ENCODE data around the gene CEP170B.
A peak's percentile ranks its signal among the peaks of the same experiment; 100 is the strongest.

Gene CEP170B

DNA sequence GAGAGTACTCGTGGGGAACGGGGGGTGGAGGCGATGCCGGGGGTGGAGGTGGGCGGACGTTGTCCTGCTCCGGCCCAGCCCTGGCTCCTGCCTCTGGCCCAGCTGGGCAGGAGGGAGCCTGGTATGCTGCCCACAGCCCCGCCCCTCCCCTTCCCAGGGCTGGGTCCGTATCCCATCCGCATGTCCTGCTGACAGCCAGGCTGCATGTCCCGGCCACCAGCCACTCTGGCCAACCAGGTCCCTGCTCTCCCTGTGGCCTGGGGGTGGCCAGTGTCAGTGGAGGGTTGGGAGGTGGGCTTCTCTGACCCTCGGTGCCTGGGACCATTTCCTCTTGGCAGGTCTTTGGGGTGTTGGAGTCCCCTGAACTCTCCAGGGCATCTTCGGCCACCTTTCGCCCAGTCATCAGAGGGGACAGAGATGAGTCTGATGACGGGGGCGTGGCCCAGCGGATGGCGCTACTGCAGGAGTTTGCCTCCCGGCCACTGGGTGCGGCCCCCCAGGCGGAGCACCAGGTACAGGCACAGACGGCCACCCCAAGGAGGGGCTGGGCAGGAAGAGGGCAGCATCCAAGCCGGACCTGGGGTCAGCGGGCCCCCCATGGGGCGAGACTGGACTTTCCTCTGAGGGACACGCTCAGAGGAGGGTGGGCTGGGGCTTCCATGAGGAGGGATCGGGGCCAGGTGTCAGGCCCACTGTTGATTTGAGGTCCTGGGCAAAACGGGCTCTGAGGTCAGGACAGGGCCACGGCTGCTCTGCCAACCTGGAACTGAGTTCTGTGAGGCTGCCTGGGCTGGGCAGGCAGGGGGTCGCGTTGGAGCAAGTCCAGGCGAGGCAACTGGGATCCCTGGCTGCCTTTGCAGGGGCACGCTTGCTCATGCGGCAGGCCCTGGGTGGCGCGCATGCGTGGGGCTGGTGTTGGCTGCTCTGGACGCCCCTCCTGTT, 20.2 kb downstream of the CEP170B start:
- DNase-seq: no peak

DNA sequence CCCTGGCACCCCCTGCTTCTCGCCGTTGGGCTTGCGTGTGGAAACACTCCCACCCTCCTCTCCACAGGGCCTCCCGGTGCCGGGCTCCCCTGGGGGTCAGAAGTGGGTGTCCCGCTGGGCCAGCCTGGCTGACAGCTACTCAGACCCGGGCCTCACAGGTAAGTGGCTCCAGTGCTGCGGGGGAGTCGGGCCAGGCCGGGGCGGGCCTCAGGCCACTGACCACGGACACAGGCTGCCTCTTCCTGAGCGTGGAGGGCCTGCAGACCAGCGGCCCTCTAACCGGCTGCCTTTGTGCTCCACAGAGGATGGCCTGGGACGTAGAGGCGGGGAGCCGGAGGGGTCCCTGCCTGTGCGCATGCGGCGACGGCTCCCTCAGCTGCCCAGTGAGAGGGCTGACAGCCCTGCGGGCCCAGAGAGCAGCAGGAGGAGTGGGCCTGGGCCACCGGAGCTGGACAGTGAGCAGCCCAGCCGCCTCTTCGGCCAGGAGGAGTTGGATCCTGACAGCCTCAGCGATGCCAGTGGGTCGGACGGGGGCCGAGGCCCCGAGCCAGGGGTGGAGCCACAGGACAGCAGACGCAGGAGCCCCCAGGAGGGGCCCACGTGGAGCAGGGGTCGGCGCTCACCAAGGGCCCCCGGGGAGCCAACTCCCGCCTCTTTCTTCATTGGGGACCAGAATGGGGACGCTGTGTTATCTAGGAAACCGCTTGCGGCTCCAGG, 21.1 kb downstream of the CEP170B start:
- H3K9me3 ChIP-seq: no peaks in the 10 kb centered on the region
- H3K27me3 ChIP-seq: no peaks in the 10 kb centered on the region
- H3K27ac ChIP-seq: no peak overlapping the region
- peaks cover 0 to 4% (median 0%) of the 10 kb centered on the region in 4 donors for H3K4me1 ChIP-seq
- TF ChIP-seq, protein P1, sequence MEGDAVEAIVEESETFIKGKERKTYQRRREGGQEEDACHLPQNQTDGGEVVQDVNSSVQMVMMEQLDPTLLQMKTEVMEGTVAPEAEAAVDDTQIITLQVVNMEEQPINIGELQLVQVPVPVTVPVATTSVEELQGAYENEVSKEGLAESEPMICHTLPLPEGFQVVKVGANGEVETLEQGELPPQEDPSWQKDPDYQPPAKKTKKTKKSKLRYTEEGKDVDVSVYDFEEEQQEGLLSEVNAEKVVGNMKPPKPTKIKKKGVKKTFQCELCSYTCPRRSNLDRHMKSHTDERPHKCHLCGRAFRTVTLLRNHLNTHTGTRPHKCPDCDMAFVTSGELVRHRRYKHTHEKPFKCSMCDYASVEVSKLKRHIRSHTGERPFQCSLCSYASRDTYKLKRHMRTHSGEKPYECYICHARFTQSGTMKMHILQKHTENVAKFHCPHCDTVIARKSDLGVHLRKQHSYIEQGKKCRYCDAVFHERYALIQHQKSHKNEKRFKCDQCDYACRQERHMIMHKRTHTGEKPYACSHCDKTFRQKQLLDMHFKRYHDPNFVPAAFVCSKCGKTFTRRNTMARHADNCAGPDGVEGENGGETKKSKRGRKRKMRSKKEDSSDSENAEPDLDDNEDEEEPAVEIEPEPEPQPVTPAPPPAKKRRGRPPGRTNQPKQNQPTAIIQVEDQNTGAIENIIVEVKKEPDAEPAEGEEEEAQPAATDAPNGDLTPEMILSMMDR (IDR thresholded peaks at IDR 0.05): no peak
- DNase-seq: peak in 1 of 2 donors; percentile 62
- intact Hi-C loops (cut with DNase I; ENCODE audit: low total_unique reads): no loop called here
- peaks cover 36 to 80% (median 61%) of the 10 kb centered on the region in 3 donors for H3K36me3 ChIP-seq
- no peak overlapping the region for H3K4me3 ChIP-seq

More for the DNA sequence above, 20.2 kb downstream of the CEP170B start:
- H3K4me3 ChIP-seq: no peak overlapping the region
- H3K27me3 ChIP-seq: no peaks in the 10 kb centered on the region
- intact Hi-C loops (cut with DNase I; ENCODE audit: low total_unique reads): no loop called here
- TF ChIP-seq, protein P1 (IDR thresholded peaks at IDR 0.05): no peak
- no peak overlapping the region for H3K27ac ChIP-seq
- peaks cover 0 to 4% (median 0%) of the 10 kb centered on the region in 4 donors for H3K4me1 ChIP-seq
- no peaks in the 10 kb centered on the region for H3K9me3 ChIP-seq
- peaks cover 36 to 88% (median 69%) of the 10 kb centered on the region in 3 donors for H3K36me3 ChIP-seq

DNA sequence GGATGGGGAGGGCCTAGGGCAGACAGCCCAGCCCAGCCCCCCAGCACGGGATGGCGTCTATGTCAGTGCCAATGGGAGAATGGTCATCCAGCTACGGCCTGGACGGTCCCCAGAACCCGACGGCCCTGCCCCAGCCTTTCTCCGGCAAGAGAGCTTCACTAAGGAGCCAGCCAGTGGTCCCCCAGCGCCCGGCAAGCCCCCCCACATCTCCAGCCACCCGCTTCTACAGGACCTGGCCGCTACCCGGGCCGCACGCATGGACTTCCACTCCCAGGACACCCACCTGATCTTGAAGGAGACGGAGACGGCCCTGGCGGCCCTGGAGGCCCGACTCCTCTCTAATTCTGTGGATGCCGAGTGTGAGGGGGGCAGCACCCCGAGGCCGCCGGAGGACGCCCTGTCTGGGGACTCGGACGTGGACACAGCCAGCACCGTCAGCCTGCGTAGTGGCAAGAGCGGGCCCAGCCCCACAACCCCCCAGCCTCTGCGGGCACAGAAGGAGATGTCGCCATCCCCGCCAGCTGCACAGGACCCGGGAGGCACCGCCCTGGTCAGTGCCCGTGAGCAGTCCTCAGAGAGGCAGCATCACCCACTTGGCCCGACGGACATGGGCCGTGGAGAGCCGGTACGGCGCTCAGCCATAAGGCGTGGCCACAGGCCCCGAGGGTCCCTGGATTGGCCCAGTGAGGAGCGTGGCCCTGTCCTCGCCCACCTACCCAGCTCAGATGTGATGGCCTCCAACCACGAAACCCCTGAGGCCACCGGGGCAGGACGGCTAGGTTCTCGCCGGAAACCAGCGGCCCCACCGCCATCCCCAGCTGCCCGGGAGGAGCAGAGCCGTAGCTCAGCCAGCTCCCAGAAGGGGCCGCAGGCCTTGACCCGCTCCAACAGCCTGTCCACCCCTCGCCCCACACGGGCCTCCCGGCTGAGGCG, 21.9 kb downstream of the CEP170B start:
- Histone ChIP-seq H3K9me3 (no peaks in the 10 kb centered on the region), H3K27me3 (no peaks in the 10 kb centered on the region), H3K4me1 (peaks cover 0 to 3% (median 0%) of the 10 kb centered on the region in 4 donors), H3K36me3 (peaks cover 36 to 72% (median 61%) of the 10 kb centered on the region in 3 donors), H3K27ac (no peak overlapping the region), H3K4me3 (no peak overlapping the region)
- peak in 1 of 2 donors; percentile 66 for DNase-seq
- intact Hi-C loops (cut with DNase I; ENCODE audit: low total_unique reads): no loop called here
- TF ChIP-seq, protein P1 (IDR thresholded peaks at IDR 0.05): no peak

DNA sequence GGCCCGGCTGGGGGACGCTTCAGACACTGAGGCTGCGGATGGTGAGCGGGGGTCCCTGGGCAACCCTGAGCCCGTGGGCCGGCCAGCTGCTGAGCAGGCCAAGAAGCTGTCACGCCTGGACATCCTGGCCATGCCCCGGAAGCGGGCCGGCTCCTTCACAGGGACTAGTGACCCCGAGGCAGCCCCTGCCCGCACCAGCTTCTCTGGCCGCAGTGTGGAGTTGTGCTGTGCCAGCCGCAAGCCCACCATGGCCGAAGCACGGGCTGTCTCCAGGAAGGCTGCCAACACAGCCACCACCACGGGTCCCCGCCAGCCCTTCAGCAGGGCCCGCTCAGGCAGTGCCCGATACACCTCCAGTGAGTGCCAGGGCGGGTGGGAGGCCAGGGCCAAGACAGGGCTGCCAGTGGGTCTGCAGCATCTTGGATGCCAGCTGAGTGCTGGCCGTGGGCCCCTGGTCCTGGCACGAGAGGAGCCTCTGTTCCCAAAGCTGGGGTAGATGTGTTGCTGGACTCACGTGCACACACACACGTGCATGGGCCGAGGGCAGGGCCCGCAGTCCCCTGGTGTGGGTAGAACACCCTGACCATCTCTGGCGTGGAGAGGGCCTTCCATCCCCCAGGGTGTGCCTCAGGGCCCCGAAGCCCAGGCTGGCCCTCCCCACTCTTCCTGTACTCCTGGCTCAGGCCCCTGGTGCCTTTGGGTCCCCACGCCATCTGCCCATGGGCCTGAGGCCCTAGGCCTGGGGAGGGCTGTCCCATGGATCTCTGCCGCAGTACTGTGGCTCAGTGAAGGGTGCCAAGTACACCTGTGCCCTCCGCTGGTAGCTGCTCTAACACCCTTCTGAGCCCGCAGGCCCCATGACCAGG, 22.8 kb downstream of the CEP170B start:
- TF ChIP-seq, protein P1 (IDR thresholded peaks at IDR 0.05): no peak
- Histone ChIP-seq H3K4me1 (no peaks in the 10 kb centered on the region), H3K9me3 (no peaks in the 10 kb centered on the region), H3K27ac (no peak overlapping the region), H3K27me3 (no peaks in the 10 kb centered on the region), H3K4me3 (no peak overlapping the region), H3K36me3 (peaks cover 36 to 68% (median 58%) of the 10 kb centered on the region in 3 donors)
- peak in 1 of 2 donors; percentile 62 for DNase-seq
- intact Hi-C loops (cut with DNase I; ENCODE audit: low total_unique reads): no loop called here

Measured in tibial artery (tissue), 4 donors.